Effector CD8-positive, alpha-beta T cell (primary cell): ENCODE measurements around the gene OR2W3.
A peak's percentile ranks its signal among the peaks of the same experiment; 100 is the strongest.

Experiments used
- DNase-seq: peaks from one replicate; lab custom pipeline; 2025; lab: John Stamatoyannopoulos, UW

Gene OR2W3

DNA sequence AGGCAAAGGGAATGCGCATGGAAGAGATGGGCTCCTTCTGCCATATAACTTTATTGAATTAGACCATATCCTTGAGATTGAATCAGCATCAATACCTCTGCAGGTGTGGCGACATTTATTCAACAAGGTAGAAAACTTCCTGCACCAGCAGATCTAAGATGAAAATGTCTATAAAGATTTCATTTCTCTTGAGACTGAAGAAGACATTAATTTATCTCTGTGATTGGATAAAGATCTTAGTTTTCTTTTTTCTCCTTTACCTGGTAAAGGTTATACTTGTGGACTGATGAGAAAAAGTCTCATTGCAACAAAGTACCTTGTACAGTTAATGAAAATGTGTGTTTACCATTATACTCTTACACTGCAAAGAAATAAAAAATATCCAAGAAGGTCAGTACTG is 24.6 kb downstream of the OR2W3 start, which contains the start of gene OR2T8:
Gene OR2T8 (plus strand): TSS at position 301 of the 400 bp plus-strand sequence. CDS start 766 bp downstream, outside the sequence.
- DNase-seq = no peak

DNA sequence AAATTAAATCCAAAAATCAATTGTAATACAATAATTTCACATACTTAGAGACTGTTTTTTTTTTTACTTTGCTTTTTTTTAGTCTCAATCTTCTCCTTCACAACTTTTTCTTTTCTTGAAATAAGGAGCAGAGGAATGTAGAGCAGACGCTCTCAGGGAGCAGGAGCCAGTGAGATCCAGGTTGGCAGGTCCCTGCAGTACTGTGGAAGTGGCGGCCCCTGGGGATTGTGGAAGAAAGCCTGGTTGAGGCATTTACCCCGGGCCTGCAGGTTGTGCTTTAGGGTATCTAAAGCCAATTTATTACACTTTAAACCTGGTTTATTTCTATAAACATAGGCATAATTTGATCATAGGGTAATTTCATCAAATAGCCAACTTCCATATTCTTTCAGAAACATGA is 28.6 kb downstream of the OR2W3 start:
- no peak for DNase-seq

DNA sequence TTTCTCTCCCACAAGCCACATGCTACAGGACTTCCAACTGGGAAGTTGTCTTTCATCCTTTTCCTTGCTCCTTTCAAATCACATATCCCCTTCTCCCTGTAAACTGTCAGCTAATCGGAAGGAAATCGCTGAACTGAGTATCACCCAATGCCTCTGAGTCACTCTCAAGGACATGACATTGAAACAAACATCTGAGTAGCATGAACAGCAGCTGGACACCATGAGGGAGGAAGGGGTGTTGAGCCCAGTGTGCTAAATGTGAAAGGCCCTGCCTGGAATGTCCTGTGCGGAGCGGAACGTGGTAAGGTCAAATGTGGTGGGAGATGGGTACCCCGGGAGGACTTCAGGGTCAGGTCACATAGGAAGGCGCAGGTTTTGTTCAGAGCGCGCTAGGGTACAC is 29.5 kb downstream of the OR2W3 start, which contains the start of gene OR2AJ1:
Gene OR2AJ1 (plus strand): TSS at position 22 of the 400 bp plus-strand sequence. CDS start 8,880 bp downstream, outside the sequence.
- no peak for DNase-seq

DNA sequence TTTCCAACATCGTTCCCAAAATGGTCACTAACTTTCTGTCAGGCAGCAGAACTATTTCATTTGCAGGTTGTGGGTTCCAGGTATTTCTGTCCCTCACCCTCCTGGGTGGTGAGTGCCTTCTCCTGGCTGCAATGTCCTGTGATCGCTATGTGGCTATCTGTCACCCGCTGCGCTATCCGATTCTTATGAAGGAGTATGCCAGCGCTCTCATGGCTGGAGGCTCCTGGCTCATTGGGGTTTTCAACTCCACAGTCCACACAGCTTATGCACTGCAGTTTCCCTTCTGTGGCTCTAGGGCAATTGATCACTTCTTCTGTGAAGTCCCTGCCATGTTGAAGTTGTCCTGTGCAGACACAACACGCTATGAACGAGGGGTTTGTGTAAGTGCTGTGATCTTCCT is 38.6 kb downstream of the OR2W3 start:
- DNase-seq = no peak

DNA sequence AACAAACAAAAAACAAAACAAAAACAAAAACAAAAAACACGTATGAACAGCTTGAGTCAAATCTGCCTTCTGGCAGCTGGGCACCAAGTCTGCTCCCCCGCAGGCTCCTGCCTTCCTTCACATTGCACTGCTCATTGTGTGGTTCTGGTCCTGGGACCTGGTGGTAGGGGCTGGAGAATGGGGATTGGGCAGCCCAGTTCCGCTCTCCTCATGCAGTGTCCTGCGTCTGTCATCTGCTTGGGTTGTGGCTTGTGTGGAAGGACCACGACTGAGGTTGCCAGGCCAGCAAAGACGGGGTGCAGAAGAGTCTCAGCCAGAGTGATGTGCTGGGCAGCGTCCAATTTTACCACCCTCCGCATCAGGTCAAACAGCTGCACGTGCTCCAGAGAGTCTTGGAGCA is 40.4 kb downstream of the OR2W3 start:
- no peak for DNase-seq

DNA sequence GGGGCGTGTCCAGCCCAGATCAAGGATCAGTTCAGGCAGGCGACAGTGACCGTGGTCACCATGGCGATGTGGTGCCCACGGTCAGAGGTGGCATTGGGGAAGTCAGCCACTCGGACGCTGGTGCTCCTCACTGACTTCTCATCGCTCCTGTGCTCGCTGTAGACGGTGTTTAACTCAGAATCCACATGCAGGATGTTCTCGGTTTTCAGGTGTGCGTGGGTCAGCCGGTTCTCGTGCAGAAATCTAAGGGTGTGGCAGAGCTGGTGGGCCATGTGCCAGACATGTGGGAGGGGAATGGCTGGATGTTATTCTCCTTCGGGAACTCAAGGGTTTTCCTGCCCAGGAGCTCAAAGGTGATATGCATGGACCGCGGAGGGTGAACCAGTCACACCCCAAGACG is 41.0 kb downstream of the OR2W3 start:
- no peak for DNase-seq

DNA sequence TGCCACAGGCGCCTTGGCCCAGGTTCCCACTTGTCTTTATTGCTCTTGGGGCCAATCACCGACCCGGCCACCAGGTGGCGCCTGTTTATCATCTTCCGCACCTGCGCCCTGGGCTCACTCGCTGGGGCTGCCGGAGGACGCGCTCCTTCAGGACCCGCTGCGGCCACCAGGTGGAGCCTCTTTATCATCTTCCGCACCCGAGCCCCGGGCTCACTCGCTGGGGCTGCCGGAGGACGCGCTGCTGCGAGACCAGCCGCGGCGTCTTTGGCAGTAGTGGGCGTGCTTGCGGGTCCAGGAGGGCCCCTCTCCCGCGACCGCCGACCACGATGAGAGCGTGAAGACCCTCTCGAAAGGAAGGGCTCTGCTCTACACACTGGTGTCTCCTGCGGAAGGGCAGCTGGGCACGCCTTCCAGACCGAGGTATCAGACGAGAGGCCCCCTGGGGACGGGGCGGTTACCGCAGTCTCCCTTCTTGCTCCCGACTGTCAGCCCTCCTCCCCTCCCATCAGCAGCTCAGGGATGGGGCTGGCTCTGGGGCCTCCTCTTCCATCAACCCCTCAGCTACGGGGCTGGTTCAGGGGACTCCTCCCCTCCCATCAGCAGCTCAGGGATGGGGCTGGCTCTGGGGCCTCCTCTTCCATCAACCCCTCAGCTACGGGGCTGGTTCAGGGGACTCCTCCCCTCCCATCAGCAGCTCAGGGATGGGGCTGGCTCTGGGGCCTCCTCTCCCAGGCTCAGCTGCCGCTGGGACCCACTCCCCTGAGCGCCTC is 41.8 kb downstream of the OR2W3 start:
- peak; percentile 83 for DNase-seq

DNA sequence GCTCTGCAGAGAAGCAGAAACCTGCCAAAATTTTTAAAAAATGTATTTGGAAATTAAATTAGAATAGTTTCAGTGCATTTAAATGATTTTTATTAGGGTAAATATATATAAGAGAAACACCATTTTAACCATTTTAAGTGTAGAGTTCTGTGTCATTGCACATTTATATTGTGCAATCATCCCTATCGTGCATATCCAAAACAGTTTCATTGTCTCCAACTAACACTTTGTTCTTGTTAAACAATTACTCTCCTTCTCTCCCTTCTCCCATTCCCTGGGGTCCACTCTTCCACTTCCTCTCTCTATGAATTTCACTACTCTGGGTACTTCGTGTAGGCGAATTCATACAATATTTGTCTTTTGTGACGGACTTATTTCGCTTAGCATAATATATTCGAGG is 47.2 kb downstream of the OR2W3 start:
- no peak for DNase-seq
